Left ventricle myocardium inferior (tissue), 1 donor: ENCODE measurements around the gene SMIM45.

Experiments
- DNase-seq: peaks from one replicate; pipeline ENCODE4 v3.0.0-alpha.2; 2020
- H3K27ac ChIP-seq: fragments of 200-600 bp; replicated peaks from 2 replicates; pipeline ENCODE4 v1.8.0; 2021
- H3K27me3 ChIP-seq: fragments of 200-600 bp; 2 replicates; pipeline ENCODE4 v1.8.0; 2021; ENCODE audit warnings: low read depth
- H3K36me3 ChIP-seq: fragments of 200-600 bp; 2 replicates; pipeline ENCODE4 v1.8.0; 2021
- H3K4me1 ChIP-seq: fragments of 200-600 bp; 2 replicates; pipeline ENCODE4 v1.8.0; 2021
- H3K4me3 ChIP-seq: fragments of 200-600 bp; 2 replicates; pipeline ENCODE4 v1.8.0; 2021; ENCODE audit warnings: mild to moderate bottlenecking, moderate library complexity
- H3K9me3 ChIP-seq: fragments of 200-600 bp; replicated peaks from 2 replicates; pipeline ENCODE4 v1.8.0; 2021
- CTCF ChIP-seq: fragments of 200-600 bp; IDR thresholded peaks from 2 replicates; pipeline ENCODE4 v1.8.0; 2021; ENCODE audit warnings: antibody characterized with exemption, mild to moderate bottlenecking, borderline replicate concordance
- intact Hi-C: fragments of 100-400 bp; cut with micrococcal nuclease; formaldehyde crosslinking; loops from one replicate; pipeline ENCODE4 v1.11.0; 2022
- donor health status: DM: no; HTN: yes; CAD: no; lungs with severe emphysema.

Gene SMIM45

GRCh38 chr22:41975299-41976069 is 23.5 kb downstream of the SMIM45 start:
- Histone ChIP-seq H3K27me3 (peaks cover 89% of the 10 kb centered on the region), H3K4me1 (peaks cover 10% of the 10 kb centered on the region), H3K4me3 (no peak overlapping the region), H3K9me3 (no peaks in the 10 kb centered on the region), H3K36me3 (no peaks in the 10 kb centered on the region), H3K27ac (no peak overlapping the region)
- DNase-seq, result no peak
- no peak for TF ChIP-seq CTCF
- intact Hi-C loops, result no loop called here

- H3K27me3 ChIP-seq, result peaks cover 83% of the 10 kb centered on the region
- peak; percentile 31 for DNase-seq
- H3K4me1 ChIP-seq, result peaks cover 10% of the 10 kb centered on the region
- intact Hi-C loops, result no loop called here
- no peaks in the 10 kb centered on the region for H3K36me3 ChIP-seq
- no peak for TF ChIP-seq CTCF
- H3K9me3 ChIP-seq, result no peaks in the 10 kb centered on the region
- H3K27ac ChIP-seq, result no peak overlapping the region
- peak overlapping the region; percentile 66 for H3K4me3 ChIP-seq
These were observed 24.3 kb downstream of the SMIM45 start for GRCh38 chr22:41976070-41976901.

- intact Hi-C loops, result no loop called here
- Histone ChIP-seq H3K36me3 (no peaks in the 10 kb centered on the region), H3K9me3 (no peaks in the 10 kb centered on the region), H3K27me3 (peaks cover 79% of the 10 kb centered on the region), H3K27ac (no peak overlapping the region), H3K4me3 (peak overlapping the region; percentile 66), H3K4me1 (peaks cover 10% of the 10 kb centered on the region)
- no peak for TF ChIP-seq CTCF
- DNase-seq, result no peak
These were observed 25.1 kb downstream of the SMIM45 start for GRCh38 chr22:41976961-41977566.

- Histone ChIP-seq H3K4me1 (peaks cover 10% of the 10 kb centered on the region), H3K27ac (no peak overlapping the region), H3K36me3 (no peaks in the 10 kb centered on the region), H3K9me3 (no peaks in the 10 kb centered on the region), H3K27me3 (peaks cover 62% of the 10 kb centered on the region), H3K4me3 (no peak overlapping the region)
- intact Hi-C loops, result no loop called here
- no peak for DNase-seq
- TF ChIP-seq CTCF, result no peak
These were observed 26.8 kb downstream of the SMIM45 start for GRCh38 chr22:41978732-41979131.

- Histone ChIP-seq H3K4me3 (no peak overlapping the region), H3K36me3 (no peaks in the 10 kb centered on the region), H3K27me3 (peaks cover 53% of the 10 kb centered on the region), H3K4me1 (peaks cover 10% of the 10 kb centered on the region), H3K27ac (no peak overlapping the region), H3K9me3 (no peaks in the 10 kb centered on the region)
- intact Hi-C loops, result no loop called here
- no peak for TF ChIP-seq CTCF
- DNase-seq, result no peak
These were observed 27.7 kb downstream of the SMIM45 start for GRCh38 chr22:41979423-41980250.
